ENCODE data around the gene GATC. TPM values are rescaled to one million over a fixed set of nuclear protein-coding genes. Genes with fewer than 3 reads are reported as not detected.

The GATC gene
- total and polyA plus RNA-seq, 10 of the 15 experiments (the other 5 are each of a cell fraction or from before 2014, with no cell fraction given) = 5.1 to 40.3 (median 22.9) TPM

DNA sequence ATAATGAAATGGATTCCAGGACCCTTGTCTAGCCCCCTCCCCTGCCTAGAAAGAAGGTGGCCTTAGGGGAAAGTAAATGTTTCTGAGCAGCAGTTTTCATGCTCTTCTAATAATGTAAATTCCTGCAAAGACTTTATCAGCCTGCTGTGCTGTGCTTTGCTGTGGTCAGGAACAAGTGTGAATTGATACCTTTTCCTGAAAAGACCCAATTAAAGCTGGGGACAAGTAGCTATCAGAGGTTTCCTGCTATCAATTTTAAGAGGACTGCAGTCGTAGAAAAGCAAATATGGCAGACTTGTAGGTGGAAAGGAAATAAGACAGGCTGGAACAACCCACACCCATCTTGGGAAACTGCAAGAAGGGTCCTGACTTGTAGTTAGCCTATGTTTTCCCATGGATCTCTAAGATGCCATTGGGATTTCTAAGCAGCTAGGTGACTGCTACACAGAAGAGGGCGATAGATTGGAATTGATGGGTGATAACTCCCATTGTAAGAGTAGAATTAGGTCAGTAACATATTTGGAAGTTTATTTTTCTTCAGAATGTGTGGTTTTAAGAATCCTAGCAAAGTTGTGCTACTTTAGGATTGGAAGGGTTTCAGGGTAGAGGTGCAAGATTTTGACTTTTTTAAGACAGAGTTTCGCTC lies 52.7 kb downstream of the GATC start (continued):
- TF ChIP-seq CREM (IDR thresholded peaks at IDR 0.05; ENCODE audit: low read depth) (no peak), BRCA1 (IDR thresholded peaks at IDR 0.05; ENCODE audit: low read depth, low read length) (no peak), MTA2 (IDR thresholded peaks at IDR 0.05; ENCODE audit: low read depth) (no peak), CBFB (IDR thresholded peaks at IDR 0.05; ENCODE audit: low read depth) (no peak)

DNA sequence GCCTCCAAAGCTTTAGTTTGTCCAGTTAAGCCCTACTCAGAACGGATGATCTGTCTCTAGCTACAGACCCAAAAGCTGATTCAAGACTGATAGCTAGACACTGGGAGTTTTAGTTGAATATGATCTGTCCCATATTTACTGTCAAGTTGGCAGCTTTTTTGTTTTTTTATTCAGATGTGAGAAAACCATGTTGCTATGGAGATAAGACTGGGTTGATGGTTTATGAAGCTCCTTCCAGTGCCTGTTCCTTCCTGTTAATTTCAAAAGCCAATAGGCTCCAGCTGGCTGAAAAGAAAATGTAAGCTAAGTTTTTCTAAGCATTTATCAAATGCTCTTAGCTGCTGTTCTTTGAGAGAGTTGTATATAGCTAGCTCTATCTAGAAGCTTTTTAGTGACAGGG lies 54.3 kb downstream of the GATC start:
- no peak for DNase-seq (ENCODE audit: low read depth, low spot score)
- in situ Hi-C loops (cut with MboI) = no loop called here
- H3K4me2 ChIP-seq (ENCODE audit: control insufficient read depth, insufficient read depth) = no peak overlapping the region
- BruUV-seq (replicated peaks) = no TSS peak
- FAIRE-seq = no peak
- POLR2A ChIA-PET = interaction anchor here (0.6 to 1.1 kb wide), 3 partner anchors 13 to 32 kb away, joined by 3 to 5 read pairs (median 3); partner anchors contain the start of gene COQ5
- CTCF ChIA-PET = interaction anchor here (0.5 to 1.4 kb wide), 6 partner anchors 9 to 1379 kb away, joined by 3 to 4 read pairs (median 3); no protein-coding TSS in a partner anchor
- 0 out of 2 replicates have a peak, but pooled peaks cover 4% of the 10 kb centered on the region for H4K20me1 ChIP-seq (ENCODE audit: control insufficient read depth, insufficient read depth)
- no peaks in the 10 kb centered on the region; the same call in 1 of the 2 replicates for H3K4me1 ChIP-seq (ENCODE audit: control insufficient read depth, insufficient read depth, low read length)
- H2AFZ ChIP-seq (ENCODE audit: control insufficient read depth, low read depth, low read length) = no peak overlapping the region
- RAD21 ChIA-PET (ENCODE audit: unreplicated experiment) = interaction anchor here (1.1 to 1.2 kb wide), 2 partner anchors 61 to 81 kb away, joined by 3 to 4 read pairs; partner anchors contain the start of gene POP5
- SMC1A ChIA-PET (ENCODE audit: uncharacterized antibody, unreplicated experiment) = interaction anchor here (0.8 to 0.9 kb wide), 3 partner anchors 11 to 451 kb away, joined by 3 to 5 read pairs (median 3); no protein-coding TSS in a partner anchor
- ATAC-seq = no peak
- no peak overlapping the region for H3K9ac ChIP-seq (ENCODE audit: control insufficient read depth, insufficient read depth, low read length)
- intact Hi-C loops (cut with micrococcal nuclease; ENCODE audit: unreplicated experiment) = no loop called here
- peaks cover 22% of the 10 kb centered on the region for H3K79me2 ChIP-seq (ENCODE audit: control insufficient read depth, insufficient read depth, low read length)
- H3K27me3 ChIP-seq (replicated peaks in 1 of 2; ENCODE audit: control insufficient read depth in 2 of 2, insufficient read depth in 2 of 2, low read length in 1 of 2) = no peaks in the 10 kb centered on the region
- H3K36me3 ChIP-seq (ENCODE audit: control insufficient read depth in 2 of 2, insufficient read depth in 2 of 2, low read length in 1 of 2) = peaks cover 0 to 20% of the 10 kb centered on the region in 2 experiments; a peak in 2 of 4 replicates
- no peak overlapping the region for H3K27ac ChIP-seq (ENCODE audit: control insufficient read depth, insufficient read depth)
- H3K4me3 ChIP-seq = no peak overlapping the region
- H3K9me3 ChIP-seq (replicated peaks; ENCODE audit: control insufficient read depth, insufficient read depth, low read length) = no peaks in the 10 kb centered on the region
- TF ChIP-seq RCOR1 (conservative IDR thresholded peaks at IDR 0.05; ENCODE audit: low read depth, low read length) (no peak), HDGF (IDR thresholded peaks at IDR 0.05) (no peak), BHLHE40 (IDR thresholded peaks at IDR 0.05; ENCODE audit: borderline replicate concordance in 1 of 2, low read depth in 2 of 2, low read length in 1 of 2) (no peak), ESRRA (IDR thresholded peaks at IDR 0.05; ENCODE audit: low read length) (no peak), ZNF622 (IDR thresholded peaks at IDR 0.05) (no peak), SMAD5 (IDR thresholded peaks at IDR 0.05; ENCODE audit: low read depth) (no peak), MEF2B (IDR thresholded peaks at IDR 0.05; ENCODE audit: partially characterized antibody, poor library complexity, severe bottlenecking) (no peak), FOXM1 (IDR thresholded peaks at IDR 0.05; ENCODE audit: low read depth, low read length) (no peak), BACH1 (IDR thresholded peaks at IDR 0.05; ENCODE audit: borderline replicate concordance) (no peak), JUND (IDR thresholded peaks at IDR 0.05; ENCODE audit: low read depth, low read length) (no peak)
- 100% methylated on average over 1 of the region's 1 CpG for WGBS (ENCODE audit: insufficient coverage, insufficient replicate concordance, low lambda C conversion rate, missing lambda C conversion rate)

Measured in GM12878 (cell line).